GM12878 (cell line): Measurements from ENCODE around the gene SYPL2.
A peak's percentile ranks its signal among the peaks of the same experiment; 100 is the strongest.

Experiments
- ASH2L ChIP-seq: fragments of 300-600, 200-600 bp; sonication (generic); IDR thresholded peaks from 2 replicates; pipeline ENCODE4 v1.6.1; 2017; ENCODE audit warnings: low read depth, mild to moderate bottlenecking, borderline replicate concordance
- BCL11A ChIP-seq: IDR thresholded peaks from 2 replicates; pipeline ENCODE4 v1.6.1; 2011; ENCODE audit warnings: low read depth, low read length
- FOXK2 ChIP-seq: fragments of 450-650 bp; IDR thresholded peaks from 2 replicates; pipeline ENCODE4 v1.6.1; 2017; ENCODE audit warnings: mild to moderate bottlenecking, moderate library complexity
- GABPA ChIP-seq: IDR thresholded peaks from 2 replicates; pipeline ENCODE4 v1.6.1; 2014; ENCODE audit warnings: antibody characterized with exemption, low read depth, mild to moderate bottlenecking, inconsistent platforms
- POLR2AphosphoS5 ChIP-seq: IDR thresholded peaks from 2 replicates; pipeline ENCODE4 v1.6.1; 2011; ENCODE audit warnings: mild to moderate bottlenecking, low read length, inconsistent platforms
- RAD21 ChIP-seq: IDR thresholded peaks from 2 replicates; pipeline ENCODE4 v1.6.1; 2011; ENCODE audit warnings: mild to moderate bottlenecking, low read depth, low read length, moderate library complexity; ENCODE audit not compliant: insufficient read depth
- SMC3 ChIP-seq: IDR thresholded peaks from 2 replicates; pipeline ENCODE4 v1.6.1; 2011; ENCODE audit warnings: low read length, improper control_type of control experiment, borderline replicate concordance
- SRF ChIP-seq, 2 experiments: IDR thresholded peaks; 2 replicates each; pipeline ENCODE4 v1.6.1; 2011; ENCODE audit warnings: low read depth in 2 of 2, low read length in 2 of 2, mild to moderate bottlenecking in 1 of 2, moderate library complexity in 1 of 2
- ZNF24 ChIP-seq: fragments of 450-650 bp; IDR thresholded peaks from 2 replicates; pipeline ENCODE4 v1.6.1; 2017; ENCODE audit warnings: antibody characterized with exemption, mild to moderate bottlenecking
- TF ChIP-seq, protein P1 (sequence below): IDR thresholded peaks from 2 replicates; pipeline ENCODE4 v1.6.1; 2011; ENCODE audit warnings: low read depth, low read length, improper control_type of control experiment, borderline replicate concordance

DNA sequence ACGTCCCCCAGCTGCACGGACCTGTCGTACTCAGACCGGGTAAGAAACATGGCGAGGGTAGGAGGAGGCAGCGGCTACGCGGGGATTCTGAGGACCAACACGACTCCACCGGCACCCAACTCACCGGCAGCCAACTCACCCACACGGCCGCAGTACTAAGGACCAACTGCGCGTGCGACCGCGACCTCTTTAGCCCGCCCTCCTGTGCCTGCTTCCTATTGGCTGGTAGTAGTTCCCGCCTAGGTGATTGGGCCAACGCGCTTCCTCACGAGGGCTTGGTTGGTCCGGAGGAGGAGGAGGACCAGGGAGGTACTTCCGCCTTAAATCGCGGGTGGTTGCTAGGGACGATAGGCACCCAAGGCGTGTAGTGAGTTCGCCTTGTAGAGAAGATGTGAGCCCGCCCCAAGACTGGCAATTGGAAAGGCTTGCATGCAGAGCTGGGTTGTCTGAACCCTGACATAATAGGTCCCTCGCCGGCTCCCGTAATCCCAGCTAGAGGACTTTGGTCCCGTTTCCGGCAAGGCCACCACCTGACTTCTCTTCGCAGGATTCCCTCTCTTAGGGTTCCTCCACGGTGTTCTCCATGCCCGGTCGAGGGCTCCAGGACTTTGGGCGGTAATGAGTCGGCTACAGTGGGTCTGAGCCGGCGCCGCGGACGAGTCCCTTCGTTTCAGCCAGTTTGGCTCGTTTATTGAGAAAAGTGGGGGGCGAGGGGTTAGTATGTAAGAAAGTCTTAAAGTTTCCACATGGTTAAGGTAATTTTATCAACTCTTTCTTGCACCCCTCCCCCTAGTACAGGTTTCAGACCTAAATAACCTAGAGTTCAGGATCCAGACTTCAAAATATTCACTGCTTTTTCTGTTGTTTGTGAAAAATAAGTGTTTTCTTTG lies 39.8 kb upstream of the SYPL2 start, which contains the start of gene PSMA5:
- TF ChIP-seq POLR2AphosphoS5 (peak; percentile 98), GABPA (peak; percentile 83), SMC3 (no peak), ASH2L (no peak), FOXK2 (no peak), BCL11A (no peak), ZNF24 (no peak), RAD21 (no peak), SRF (IDR thresholded peaks at IDR 0.05; ENCODE audit: low read depth in 2 of 2, low read length in 2 of 2) (peak in 1 of 2 experiments; percentile 43; a peak in 1 of 4 replicates)
- TF ChIP-seq, protein P1, sequence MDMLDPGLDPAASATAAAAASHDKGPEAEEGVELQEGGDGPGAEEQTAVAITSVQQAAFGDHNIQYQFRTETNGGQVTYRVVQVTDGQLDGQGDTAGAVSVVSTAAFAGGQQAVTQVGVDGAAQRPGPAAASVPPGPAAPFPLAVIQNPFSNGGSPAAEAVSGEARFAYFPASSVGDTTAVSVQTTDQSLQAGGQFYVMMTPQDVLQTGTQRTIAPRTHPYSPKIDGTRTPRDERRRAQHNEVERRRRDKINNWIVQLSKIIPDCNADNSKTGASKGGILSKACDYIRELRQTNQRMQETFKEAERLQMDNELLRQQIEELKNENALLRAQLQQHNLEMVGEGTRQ: no peak; the same call in 1 of the 2 replicates
